ENCODE measurements around the gene CFAP100. TPM values are rescaled to one million over a fixed set of nuclear protein-coding genes. Genes with fewer than 3 reads are reported as not detected.

Gene CFAP100
- total RNA-seq, 2 donors from 2014 or later, result not detected

DNA sequence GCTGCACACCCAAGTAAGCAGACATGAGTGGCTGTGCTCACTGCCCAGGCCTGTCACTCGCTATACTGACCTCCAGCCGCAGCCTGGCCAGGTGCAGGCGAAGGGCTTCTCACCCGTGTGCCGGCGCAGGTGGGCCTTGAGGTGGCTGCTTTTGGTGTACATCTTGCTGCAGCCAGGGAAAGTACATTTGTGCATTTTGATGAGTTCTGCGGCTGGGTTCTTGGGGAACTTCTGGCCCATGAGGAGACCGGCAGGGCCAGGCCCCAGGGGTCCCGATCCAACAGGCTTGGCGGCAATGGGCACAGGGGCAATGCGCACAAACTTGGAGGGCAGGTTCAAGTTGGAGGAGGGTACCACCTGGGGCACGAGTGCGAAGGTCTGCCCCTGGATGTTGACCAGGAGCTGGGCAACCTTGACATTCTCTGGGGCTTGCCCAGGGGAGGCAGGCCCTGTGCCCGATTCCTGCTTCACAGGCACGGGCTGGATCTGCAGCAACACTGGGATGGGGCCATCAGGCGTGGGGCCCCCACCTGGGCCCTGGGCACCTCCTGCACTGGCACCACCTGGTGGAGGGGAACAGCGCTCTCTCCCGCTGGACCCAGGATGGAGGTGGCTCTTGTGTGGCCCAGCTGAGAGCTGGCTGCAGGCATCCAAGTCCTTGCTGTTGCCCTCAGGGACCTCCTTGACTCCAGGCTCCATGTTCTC is 42.8 kb upstream of the CFAP100 start:
- no peak for DNase-seq (ENCODE audit: low spot score)
- TF ChIP-seq, protein P1, sequence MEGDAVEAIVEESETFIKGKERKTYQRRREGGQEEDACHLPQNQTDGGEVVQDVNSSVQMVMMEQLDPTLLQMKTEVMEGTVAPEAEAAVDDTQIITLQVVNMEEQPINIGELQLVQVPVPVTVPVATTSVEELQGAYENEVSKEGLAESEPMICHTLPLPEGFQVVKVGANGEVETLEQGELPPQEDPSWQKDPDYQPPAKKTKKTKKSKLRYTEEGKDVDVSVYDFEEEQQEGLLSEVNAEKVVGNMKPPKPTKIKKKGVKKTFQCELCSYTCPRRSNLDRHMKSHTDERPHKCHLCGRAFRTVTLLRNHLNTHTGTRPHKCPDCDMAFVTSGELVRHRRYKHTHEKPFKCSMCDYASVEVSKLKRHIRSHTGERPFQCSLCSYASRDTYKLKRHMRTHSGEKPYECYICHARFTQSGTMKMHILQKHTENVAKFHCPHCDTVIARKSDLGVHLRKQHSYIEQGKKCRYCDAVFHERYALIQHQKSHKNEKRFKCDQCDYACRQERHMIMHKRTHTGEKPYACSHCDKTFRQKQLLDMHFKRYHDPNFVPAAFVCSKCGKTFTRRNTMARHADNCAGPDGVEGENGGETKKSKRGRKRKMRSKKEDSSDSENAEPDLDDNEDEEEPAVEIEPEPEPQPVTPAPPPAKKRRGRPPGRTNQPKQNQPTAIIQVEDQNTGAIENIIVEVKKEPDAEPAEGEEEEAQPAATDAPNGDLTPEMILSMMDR (IDR thresholded peaks at IDR 0.05), result no peak
- Histone ChIP-seq H3K27ac (peak overlapping the region; percentile 97), H3K9me3 (no peaks in the 10 kb centered on the region), H3K36me3 (peaks cover 46% of the 10 kb centered on the region), H3K4me1 (peaks cover 0 to 85% of the 10 kb centered on the region in 2 donors), H3K27me3 (no peaks in the 10 kb centered on the region), H3K4me3 (no peak overlapping the region)

DNA sequence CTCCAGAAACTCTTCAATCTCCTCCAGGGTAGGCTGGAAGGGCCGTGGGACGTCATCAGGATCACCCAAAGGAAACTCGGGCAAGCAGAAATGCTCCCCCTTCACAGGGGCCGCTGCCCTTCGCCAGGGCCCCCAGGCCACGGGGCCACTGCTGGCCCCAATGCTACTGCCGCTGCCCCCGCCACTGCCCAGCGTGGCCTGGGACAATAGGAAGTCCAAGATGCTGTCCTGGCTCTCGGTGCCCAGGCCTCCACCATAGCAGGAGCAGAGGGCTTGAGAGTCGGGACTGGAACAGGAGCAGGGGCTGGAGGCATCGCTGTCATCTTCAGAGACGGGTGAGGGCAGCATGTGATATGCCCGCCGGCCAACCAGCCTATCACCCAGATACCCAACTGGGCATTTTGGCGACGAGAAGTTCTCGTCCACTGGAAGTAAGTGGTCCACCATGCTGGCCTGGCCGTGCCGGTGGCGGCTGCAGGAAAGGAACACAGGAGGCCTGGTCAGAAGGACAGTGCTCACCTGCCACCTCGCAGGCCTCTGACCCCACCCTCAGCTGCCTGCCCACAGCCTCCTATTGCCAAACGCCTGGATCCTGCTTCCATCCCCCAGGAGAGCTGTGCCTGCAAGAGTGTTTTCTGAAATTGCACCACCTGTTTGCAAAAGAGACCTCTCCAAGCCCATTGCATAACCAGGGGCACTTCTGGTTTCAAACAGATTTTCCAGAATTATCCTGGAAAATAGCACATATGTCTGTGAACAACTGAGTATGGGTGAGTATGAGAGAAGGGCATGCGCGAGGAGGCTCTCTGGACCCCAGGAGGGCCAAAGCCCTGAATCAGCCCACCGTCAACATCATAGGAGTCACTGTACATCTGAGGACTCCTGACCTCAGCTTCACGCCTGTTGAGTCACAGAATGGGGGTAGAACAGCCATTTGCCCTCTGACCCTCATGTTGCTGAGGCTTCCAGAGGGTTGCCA is 41.9 kb upstream of the CFAP100 start:
- Histone ChIP-seq H3K36me3 (peaks cover 46% of the 10 kb centered on the region), H3K27me3 (no peaks in the 10 kb centered on the region), H3K4me3 (no peak overlapping the region), H3K27ac (peak overlapping the region; percentile 97), H3K4me1 (peaks cover 0 to 82% of the 10 kb centered on the region in 2 donors), H3K9me3 (no peaks in the 10 kb centered on the region)
- no peak for DNase-seq (ENCODE audit: low spot score)
- TF ChIP-seq, protein P1 (IDR thresholded peaks at IDR 0.05), result no peak

DNA sequence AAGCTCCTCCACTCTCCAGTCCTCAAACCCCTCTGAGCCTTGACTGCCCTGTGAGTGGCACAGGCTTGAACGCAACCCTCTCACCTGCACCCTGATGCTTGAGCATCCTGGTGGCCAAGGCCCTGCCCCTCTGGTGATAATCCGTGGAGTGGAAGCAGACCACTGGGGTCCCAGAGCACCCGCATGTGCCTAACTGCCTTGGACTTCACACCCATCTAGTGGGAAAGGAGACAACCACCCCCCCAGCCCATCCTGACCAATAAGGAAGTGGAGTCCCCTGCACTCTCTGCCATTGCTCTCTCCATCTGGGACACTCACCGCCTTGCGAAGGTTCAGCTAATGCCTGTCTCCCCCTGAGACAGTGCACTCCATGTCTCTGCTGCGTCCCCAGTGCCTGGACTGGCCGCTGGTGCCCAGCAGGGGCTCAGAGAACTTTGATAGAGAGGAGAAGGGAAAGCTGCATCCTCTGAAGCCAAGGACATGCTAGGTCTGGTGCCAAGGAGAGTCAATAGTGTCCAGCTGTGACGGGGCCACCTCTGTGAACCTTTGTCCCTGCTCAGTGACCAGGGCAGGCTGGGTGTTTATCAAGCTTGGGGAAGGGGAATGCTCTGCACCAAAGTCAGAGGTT is 40.9 kb upstream of the CFAP100 start:
- H3K27ac ChIP-seq, result peak overlapping the region; percentile 97
- H3K27me3 ChIP-seq, result no peaks in the 10 kb centered on the region
- TF ChIP-seq, protein P1 (IDR thresholded peaks at IDR 0.05), result no peak
- H3K4me3 ChIP-seq, result no peak overlapping the region
- no peak for DNase-seq (ENCODE audit: low spot score)
- H3K9me3 ChIP-seq, result no peaks in the 10 kb centered on the region
- H3K36me3 ChIP-seq, result peaks cover 39% of the 10 kb centered on the region
- peaks cover 0 to 82% of the 10 kb centered on the region in 2 donors for H3K4me1 ChIP-seq

DNA sequence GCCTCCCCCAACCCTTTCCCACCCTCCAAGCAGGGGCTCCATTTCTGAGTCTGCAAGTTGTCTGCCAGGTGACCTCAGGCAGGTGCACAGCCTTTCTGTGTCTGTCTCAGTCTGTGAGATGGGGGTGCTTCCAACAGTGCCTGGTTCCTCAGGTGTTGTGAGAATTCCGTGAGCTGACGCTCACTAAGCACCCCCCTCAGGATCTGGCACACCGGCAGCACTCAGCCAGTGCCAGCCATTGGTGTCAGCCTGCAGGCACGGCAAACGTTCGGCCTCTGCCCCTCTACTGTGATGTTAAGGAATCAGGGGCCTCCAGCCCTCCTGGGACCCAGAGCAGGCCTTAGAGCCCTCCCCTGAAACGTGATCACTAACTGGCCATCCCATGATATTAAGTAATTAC is 39.9 kb upstream of the CFAP100 start:
- H3K27ac ChIP-seq, result peak overlapping the region; percentile 97
- H3K4me1 ChIP-seq, result peaks cover 0 to 72% of the 10 kb centered on the region in 2 donors
- TF ChIP-seq, protein P1 (IDR thresholded peaks at IDR 0.05), result no peak
- no peak for DNase-seq (ENCODE audit: low spot score)
- no peaks in the 10 kb centered on the region for H3K27me3 ChIP-seq
- H3K36me3 ChIP-seq, result peaks cover 29% of the 10 kb centered on the region
- H3K4me3 ChIP-seq, result peak overlapping the region in 1 of 2 donors; percentile 87
- no peaks in the 10 kb centered on the region for H3K9me3 ChIP-seq

DNA sequence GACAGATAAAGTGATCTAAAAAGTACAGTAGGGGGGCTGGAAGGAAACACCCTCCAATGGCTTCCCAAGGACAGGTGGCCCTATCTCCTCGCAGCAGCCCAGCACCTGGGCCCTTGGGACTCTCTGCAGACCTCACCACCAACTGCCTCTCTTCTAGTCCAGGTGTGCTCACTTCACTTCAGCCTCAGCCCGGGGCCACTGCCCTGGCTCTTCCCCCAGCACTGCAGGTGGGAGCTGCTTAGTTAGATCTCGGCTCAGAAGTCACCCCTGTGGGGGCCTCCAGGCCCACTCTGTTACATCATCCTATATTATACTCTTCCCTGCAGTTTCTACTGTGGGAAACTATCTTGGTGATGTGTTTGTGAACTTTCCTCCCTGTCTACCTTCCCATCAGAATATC is 39.5 kb upstream of the CFAP100 start:
- no peaks in the 10 kb centered on the region for H3K27me3 ChIP-seq
- no peak for DNase-seq (ENCODE audit: low spot score)
- peaks cover 0 to 67% of the 10 kb centered on the region in 2 donors for H3K4me1 ChIP-seq
- H3K27ac ChIP-seq, result peak overlapping the region; percentile 97
- TF ChIP-seq, protein P1 (IDR thresholded peaks at IDR 0.05), result no peak
- no peaks in the 10 kb centered on the region for H3K9me3 ChIP-seq
- H3K36me3 ChIP-seq, result peaks cover 25% of the 10 kb centered on the region
- H3K4me3 ChIP-seq, result peak overlapping the region; percentile 69 to 87
